SK-MEL-5 (cell line): ENCODE measurements around the gene LBP. TPM values are rescaled to one million over a fixed set of nuclear protein-coding genes. Genes with fewer than 3 reads are reported as not detected.
"Not testable (repeated sequence)": the region's sequence is repeated elsewhere in the genome, so short reads cannot be mapped to it uniquely, and the experiment has no call there.

Experiments
- DNase-seq: peaks from one replicate; pipeline ENCODE4 v3.0.0-alpha.2; 2016; ENCODE audit warnings: low read depth, low spot score
- in situ Hi-C: cut with HindIII; loops from 2 replicates; pipeline ENCODE4 v1.10.0; 2016; ENCODE audit warnings: low sequenced_read_pairs, high pct_unique_total_duplicates, low pct_unique_long_range_greater_than_20kb
- polyA plus RNA-seq, 2 experiments: library from polyadenylated mRNA; depleted of rRNA; stranded (reverse); fragments of >200 nt; gene quantifications; 2 replicates each; pipeline ENCODE4 v1.2.3, GENCODE V29; 2015
- total RNA-seq: library from RNA; depleted of rRNA; stranded (reverse); fragments of >200 nt; shearing (Covaris generic); gene quantifications from 2 replicates; pipeline ENCODE4 v1.2.3, GENCODE V29; 2014; rRNA removed

The LBP gene
- total RNA-seq = 0.19 TPM in 1 of 2 replicates, not detected in the other
- polyA plus RNA-seq (2015; cell fraction: cytosol; rRNA removed) = 0.30 TPM in 1 of 2 replicates, not detected in the other
- polyA plus RNA-seq (2015; cell fraction: nucleus; rRNA removed) = 0.53 TPM in 1 of 2 replicates, not detected in the other

GRCh38 chr20:38346247-38346651, at the start of gene LBP:
Gene LBP, plus strand, starts transcription at chr20:38346482. Its CDS starts 35 bp downstream, at chr20:38346517.
- in situ Hi-C loops = no loop called here
- DNase-seq = no peak

GRCh38 chr20:38297916-38298674, 48.2 kb upstream of the LBP start:
- in situ Hi-C loops = no loop called here
- DNase-seq = no peak

GRCh38 chr20:38298768-38299288, 47.5 kb upstream of the LBP start:
- in situ Hi-C loops = no loop called here
- DNase-seq = no peak

- in situ Hi-C loops = no loop called here
- DNase-seq = no peak
Observed at GRCh38 chr20:38299963-38300362, 46.3 kb upstream of the LBP start.

GRCh38 chr20:38300438-38300837, 45.8 kb upstream of the LBP start:
- in situ Hi-C loops = no loop called here
- no peak for DNase-seq

- no peak for DNase-seq
- in situ Hi-C loops = no loop called here
Observed at GRCh38 chr20:38301309-38301708, 45.0 kb upstream of the LBP start.

- in situ Hi-C loops = no loop called here
- DNase-seq = no peak
Observed at GRCh38 chr20:38302786-38303185, 43.5 kb upstream of the LBP start.

GRCh38 chr20:38303908-38304379, 42.3 kb upstream of the LBP start, which contains the start of gene BPI:
Gene BPI, plus strand, starts transcription at chr20:38304156. Its CDS starts 68 bp downstream, at chr20:38304224.
- DNase-seq = no peak
- in situ Hi-C loops = no loop called here

- peak; percentile 61 for DNase-seq
- in situ Hi-C loops = no loop called here
Observed at GRCh38 chr20:38304845-38305447, 41.3 kb upstream of the LBP start.

- in situ Hi-C loops = no loop called here
- no peak for DNase-seq
Observed at GRCh38 chr20:38305541-38305940, 40.7 kb upstream of the LBP start.

- in situ Hi-C loops = no loop called here
- DNase-seq = no peak
Observed at GRCh38 chr20:38306379-38306778, 39.9 kb upstream of the LBP start.

GRCh38 chr20:38307371-38308046, 38.8 kb upstream of the LBP start:
- no peak for DNase-seq
- in situ Hi-C loops = no loop called here

GRCh38 chr20:38308047-38308438, 38.2 kb upstream of the LBP start:
- DNase-seq = no peak
- in situ Hi-C loops = no loop called here

- no peak for DNase-seq
- in situ Hi-C loops = no loop called here
Observed at GRCh38 chr20:38308447-38308846, 37.8 kb upstream of the LBP start.

GRCh38 chr20:38311091-38311490, 35.2 kb upstream of the LBP start:
- in situ Hi-C loops = no loop called here
- no peak for DNase-seq

GRCh38 chr20:38311491-38311890, 34.8 kb upstream of the LBP start:
- in situ Hi-C loops = no loop called here
- no peak for DNase-seq

- in situ Hi-C loops = no loop called here
- no peak for DNase-seq
Observed at GRCh38 chr20:38313676-38314075, 32.6 kb upstream of the LBP start.

GRCh38 chr20:38314350-38314749, 31.9 kb upstream of the LBP start:
- in situ Hi-C loops, DNase-seq: not testable (repeated sequence)
